Kidney capillary endothelial cell (primary cell): ENCODE data around the gene LPCAT1.
"Not testable (repeated sequence)": the region's sequence is repeated elsewhere in the genome, so short reads cannot be mapped to it uniquely, and the experiment has no call there.

Source experiments
- DNase-seq: peaks from one replicate; pipeline ENCODE4 v3.0.0-alpha.2; 2018; ENCODE audit warnings: low spot score

Gene LPCAT1

DNA sequence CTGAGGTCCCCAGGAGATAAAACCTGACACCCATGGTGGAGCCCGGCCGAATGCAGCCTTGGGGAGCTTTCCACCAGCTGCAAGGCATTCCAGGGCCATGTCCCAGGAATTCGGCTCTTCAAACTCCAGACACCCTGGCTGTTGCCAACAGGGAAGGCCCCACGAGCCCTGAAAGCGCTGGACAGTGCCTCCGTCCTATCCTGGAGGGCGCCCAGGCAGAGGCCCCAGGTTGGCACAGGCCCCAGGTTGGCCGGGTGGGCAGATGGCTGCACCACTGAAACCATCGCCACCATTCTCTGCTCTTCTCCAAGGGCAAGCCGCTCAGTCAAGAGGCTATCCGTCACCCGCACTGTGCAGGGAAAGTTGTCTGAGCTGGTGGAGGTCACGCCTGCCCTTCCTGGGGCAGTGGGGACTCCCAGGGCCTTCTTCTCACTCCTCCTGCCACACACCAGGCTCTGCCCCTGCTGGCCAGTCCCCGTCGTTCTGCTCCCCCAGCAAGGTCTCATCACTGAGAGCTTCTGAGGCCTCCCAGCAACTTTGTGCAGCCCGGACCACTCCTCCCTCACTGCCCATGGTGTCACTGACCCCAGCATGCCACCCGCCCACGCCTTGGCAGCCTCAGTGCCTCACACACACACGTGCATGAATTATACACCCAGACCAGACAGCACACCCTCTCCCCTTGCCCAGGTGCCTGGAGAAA is 99.7 kb downstream of the LPCAT1 start:
- no peak for DNase-seq

DNA sequence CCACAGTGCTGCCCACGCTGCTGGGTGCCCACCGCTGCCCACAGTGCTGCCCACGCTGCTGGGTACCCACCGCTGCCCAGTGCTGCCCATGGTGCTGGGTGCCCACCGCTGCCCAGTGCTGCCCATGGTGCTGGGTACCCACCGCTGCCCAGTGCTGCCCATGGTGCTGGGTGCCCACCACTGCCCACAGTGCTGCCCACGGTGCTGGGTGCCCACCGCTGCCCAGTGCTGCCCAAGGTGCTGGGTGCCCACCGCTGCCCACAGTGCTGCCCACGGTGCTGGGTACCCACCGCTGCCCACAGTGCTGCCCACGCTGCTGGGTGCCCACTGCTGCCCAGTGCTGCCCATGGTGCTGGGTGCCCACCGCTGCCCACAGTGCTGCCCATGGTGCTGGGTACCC is 101.2 kb downstream of the LPCAT1 start:
- DNase-seq: not testable (repeated sequence)

GRCh38 chr5:1421521-1422341 is 102.0 kb downstream of the LPCAT1 start:
- DNase-seq: no peak

- no peak for DNase-seq
Observed at GRCh38 chr5:1420211-1421195, 103.3 kb downstream of the LPCAT1 start.

GRCh38 chr5:1419476-1420210 is 104.1 kb downstream of the LPCAT1 start:
- DNase-seq: no peak

- DNase-seq: no peak
Observed at GRCh38 chr5:1418921-1419280, 104.9 kb downstream of the LPCAT1 start.

DNA sequence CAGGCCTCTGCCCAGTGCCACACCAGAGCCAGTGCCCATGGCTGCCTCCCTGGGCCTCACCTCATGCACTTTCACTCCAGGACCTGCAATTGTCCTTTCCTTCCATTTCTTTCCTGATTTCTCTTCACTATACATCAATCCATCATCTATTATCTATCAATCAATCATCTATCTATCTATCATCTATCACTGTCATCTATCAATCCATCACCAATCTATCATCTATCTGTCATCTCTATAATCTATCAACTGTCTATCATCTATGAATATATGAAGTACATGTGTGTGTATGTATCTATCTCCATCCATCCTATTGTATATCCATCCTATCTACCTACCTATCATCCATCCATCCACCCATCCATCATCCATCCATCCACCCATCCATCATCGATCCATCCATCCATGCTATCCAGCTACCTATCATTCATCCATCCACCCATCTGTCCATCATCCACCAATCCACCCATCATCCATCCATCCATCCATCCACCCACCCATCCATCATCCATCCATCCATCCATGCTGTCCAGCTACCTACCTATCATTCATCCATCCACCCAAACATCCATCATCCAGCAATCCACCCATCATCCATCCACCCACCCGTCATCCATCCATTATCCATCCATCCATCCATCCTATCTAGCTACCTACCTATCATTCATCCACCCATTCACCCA is 105.4 kb downstream of the LPCAT1 start:
- DNase-seq: no peak

DNA sequence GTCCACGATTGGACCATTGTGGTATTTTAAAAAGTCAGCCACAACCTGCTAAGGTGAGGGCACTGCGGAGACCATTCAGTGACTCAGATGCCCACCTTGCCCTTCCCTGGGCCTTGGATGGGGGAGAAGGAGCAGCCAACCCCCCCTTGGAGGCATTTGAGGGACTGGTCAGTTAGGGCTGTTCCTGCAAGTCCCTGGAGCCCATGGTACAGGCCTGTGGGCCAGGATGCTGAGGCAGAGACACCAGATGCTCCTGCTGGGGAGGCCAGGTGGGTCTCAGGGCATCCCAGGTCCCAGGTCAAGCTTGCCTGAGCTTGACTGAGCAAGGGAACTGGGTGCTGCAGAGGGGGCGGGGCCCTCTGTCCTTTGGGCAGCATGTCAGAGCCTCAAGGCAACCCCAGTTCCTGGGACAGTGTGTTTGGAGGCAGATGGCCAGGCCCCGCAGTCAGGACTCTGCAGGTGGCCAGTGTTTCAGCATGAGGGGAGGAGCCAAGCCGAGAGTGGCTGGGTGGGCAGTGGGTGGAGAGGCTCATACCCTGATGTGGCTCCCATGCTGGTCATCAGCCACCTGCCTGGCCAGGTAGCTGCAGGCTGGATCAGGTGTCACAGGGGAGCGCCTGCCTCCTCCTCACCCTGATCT is 106.1 kb downstream of the LPCAT1 start:
- no peak for DNase-seq

DNA sequence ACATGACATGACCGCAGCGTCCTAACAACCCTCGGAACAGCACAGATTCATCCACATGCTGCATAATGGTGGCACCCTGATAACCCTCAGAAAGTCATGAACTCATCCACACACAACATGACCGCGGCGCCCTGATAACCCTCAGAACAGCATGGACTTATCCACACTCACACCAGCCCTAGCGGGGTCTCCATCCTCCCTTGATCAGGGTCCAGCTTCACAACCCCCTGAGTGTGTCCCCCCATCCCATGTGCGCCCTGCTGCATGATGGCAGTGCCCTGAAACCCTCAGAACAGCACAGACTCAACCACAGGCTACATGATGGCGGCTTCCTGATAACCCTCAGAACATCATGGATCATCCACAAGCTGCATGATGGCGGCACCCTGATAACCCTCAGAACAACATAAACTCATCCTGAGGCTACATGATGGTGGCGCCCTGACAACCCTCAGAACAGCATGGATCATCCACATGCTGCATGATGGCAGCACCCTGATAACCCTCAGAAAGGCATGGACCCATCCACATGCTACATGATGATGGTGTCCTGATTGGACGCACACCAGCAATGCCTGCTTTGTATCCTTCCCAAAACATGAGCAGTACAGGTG is 106.8 kb downstream of the LPCAT1 start:
- DNase-seq: no peak

DNA sequence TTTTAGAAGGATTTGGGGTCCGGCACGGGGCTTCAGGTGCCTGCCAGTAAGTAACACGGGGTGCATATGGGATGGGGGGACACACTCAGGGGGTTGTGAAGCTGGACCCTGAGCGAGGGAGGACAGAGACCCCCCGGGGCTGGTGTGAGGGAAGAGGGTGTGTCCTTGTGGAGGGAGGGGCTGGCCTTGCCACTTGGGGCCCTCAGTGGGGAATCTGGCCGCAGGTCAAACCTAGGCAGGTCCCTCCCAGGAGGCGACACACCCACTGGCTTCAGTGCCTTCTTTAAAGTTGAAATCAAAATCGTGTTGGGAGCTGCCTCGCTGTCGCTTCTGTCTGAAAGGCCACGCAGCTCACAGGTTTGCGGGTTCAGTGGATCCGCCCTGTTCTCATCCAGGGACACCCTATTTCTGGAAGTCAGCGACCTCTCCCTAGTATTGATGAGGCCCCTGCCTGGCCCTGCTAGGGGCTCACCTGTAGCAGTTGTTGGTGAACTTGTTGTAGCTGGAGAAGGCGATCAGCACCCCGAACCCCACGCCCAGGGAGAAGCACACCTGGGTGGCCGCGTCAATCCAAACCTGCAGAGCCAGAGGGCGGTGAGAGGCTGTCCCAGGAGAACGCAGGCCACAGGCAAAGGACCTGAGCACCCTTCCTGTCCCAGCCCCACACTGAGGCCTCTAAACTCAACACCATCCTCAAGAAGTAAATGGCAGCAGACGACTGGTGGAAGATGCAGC is 108.0 kb downstream of the LPCAT1 start:
- no peak for DNase-seq

DNA sequence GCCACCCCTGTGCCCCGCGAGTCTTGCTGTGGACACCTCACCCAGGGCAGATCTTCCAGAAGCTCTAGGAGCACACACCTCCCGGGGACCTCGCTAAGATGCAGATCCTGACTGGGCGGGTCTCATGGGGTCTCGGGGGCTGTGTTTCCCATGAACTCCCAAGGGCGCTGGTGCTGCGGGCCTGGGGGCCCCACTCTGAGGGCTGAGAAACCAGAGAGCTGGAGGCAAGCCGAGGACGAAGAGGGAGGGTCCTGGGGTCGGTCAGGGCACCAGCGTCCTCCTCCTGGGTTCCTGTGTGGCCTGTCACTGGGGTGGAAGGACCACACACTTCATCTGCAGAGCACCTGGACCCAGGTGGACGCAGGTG is 108.7 kb downstream of the LPCAT1 start:
- DNase-seq: no peak

DNA sequence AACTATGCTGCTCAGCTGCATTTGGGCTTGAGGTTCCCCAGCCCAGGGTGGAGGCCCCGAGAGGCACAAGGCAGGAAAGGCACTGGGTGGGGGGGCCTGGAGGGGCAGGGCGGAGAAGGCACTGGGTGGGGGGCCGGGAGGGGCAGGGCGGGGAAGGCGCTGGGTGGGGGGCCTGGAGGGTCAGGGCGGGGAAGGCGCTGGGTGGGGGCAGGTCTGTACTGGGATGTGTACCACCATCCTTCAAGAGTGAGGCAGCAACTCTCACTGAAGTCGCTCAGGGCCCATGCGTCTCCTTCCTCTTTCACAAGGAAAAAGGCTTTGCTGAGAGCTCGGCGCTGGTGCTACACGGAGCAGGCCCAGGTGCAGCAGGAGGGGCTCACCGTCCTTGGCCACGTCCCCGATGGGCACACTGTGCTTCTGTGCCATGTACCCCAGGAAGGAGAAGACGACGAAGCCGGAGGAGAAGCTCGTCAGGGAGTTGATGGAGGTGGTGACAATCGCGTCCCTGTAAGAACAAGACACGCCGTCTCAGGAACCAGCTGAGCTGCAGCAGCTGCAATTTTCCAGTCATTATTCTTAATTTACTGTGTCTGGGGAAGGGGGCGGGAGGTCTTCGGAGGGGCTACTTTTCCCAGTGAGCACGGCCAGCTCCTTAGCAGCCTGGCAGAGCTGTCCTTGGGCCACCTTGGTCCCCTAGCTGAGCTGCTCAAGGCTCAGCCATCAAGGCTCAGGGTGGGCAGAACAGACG is 109.3 kb downstream of the LPCAT1 start:
- no peak for DNase-seq

GRCh38 chr5:1413611-1414241 is 110.0 kb downstream of the LPCAT1 start:
- no peak for DNase-seq

GRCh38 chr5:1413211-1413610 is 110.5 kb downstream of the LPCAT1 start:
- DNase-seq: no peak

- DNase-seq: no peak
Observed at GRCh38 chr5:1412621-1413020, 111.1 kb downstream of the LPCAT1 start.

DNA sequence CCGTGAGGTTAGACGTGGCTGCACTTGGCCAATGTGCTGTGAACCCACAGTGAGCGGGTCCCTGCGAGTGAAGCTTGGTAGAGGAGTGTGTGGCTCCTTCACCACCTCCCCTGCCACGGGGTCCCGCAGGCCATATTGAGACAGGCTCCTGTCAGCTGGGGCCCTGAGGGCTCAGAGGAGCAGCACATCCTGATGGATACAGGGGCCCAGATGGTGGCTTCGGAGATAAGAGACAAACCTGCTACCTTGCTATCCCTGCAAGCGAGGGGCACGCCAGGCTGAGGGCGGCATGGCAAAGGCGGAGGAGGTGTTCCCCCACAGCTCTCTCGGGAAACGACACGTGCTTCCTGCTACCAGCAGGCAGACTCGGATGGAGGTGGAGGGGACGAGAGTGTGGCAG is 111.6 kb downstream of the LPCAT1 start:
- no peak for DNase-seq
